ENCODE data around the gene CXCL16. TPM values are rescaled to one million over a fixed set of nuclear protein-coding genes. Genes with fewer than 3 reads are reported as not detected.

The CXCL16 gene
- total RNA-seq, 4 donors from 2014 or later: 13.0 to 72.6 (median 27.0) TPM

- intact Hi-C loops (cut with DNase I; ENCODE audit: low total_unique reads): loop anchor here (10.0 kb wide), 1 partner anchor 46 kb away; the partner anchor contains the start of genes CXCL16, MED11 and ZMYND15
- Histone ChIP-seq H3K27ac (no peak overlapping the region), H3K36me3 (no peaks in the 10 kb centered on the region), H3K4me1 (peaks cover 0 to 5% (median 3%) of the 10 kb centered on the region in 4 donors), H3K27me3 (peaks cover 40% of the 10 kb centered on the region), H3K4me3 (no peak overlapping the region), H3K9me3 (no peaks in the 10 kb centered on the region)
- TF ChIP-seq EP300 (IDR thresholded peaks at IDR 0.05; ENCODE audit: low read depth) (no peak), POLR2A (IDR thresholded peaks at IDR 0.05) (no peak), POLR2AphosphoS5 (IDR thresholded peaks at IDR 0.05) (no peak)
- TF ChIP-seq, protein P1, sequence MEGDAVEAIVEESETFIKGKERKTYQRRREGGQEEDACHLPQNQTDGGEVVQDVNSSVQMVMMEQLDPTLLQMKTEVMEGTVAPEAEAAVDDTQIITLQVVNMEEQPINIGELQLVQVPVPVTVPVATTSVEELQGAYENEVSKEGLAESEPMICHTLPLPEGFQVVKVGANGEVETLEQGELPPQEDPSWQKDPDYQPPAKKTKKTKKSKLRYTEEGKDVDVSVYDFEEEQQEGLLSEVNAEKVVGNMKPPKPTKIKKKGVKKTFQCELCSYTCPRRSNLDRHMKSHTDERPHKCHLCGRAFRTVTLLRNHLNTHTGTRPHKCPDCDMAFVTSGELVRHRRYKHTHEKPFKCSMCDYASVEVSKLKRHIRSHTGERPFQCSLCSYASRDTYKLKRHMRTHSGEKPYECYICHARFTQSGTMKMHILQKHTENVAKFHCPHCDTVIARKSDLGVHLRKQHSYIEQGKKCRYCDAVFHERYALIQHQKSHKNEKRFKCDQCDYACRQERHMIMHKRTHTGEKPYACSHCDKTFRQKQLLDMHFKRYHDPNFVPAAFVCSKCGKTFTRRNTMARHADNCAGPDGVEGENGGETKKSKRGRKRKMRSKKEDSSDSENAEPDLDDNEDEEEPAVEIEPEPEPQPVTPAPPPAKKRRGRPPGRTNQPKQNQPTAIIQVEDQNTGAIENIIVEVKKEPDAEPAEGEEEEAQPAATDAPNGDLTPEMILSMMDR (IDR thresholded peaks at IDR 0.05): no peak
- WGBS, 2 donors (ENCODE audit: low coverage in 1 of 2): 83% methylated on average over 11 of the region's 11 CpGs; no CpG with 5 or more reads in 1 of the 2 donors
- in situ Hi-C loops (cut with MboI; ENCODE audit: low pct_ligation_motif_present in 1 of 4, low pct_unique_long_range_greater_than_20kb in 1 of 4, low sequenced_read_pairs in 3 of 4): loop anchor here (10.0 to 25.0 kb wide), 3 partner anchors 46 to 107 kb away; partner anchors contain the start of genes C17orf107 (in 2 of the 4), CXCL16 (in 1 of the 4), MED11 (in 1 of the 4) and ZMYND15 (in 1 of the 4)
- no peak for DNase-seq
These were observed 40.7 kb upstream of the CXCL16 start for GRCh38 chr17:4780325-4780955.

GRCh38 chr17:4777969-4778760, 38.4 kb upstream of the CXCL16 start:
- H3K36me3 ChIP-seq: no peaks in the 10 kb centered on the region
- 83 to 84% methylated on average over 1 to 9 of the region's 9 CpGs for WGBS, 2 donors (ENCODE audit: low coverage in 1 of 2)
- no peaks in the 10 kb centered on the region for H3K4me1 ChIP-seq
- peaks cover 18% of the 10 kb centered on the region for H3K27me3 ChIP-seq
- intact Hi-C loops (cut with DNase I; ENCODE audit: low total_unique reads) (no loop called here), in situ Hi-C loops (cut with MboI; ENCODE audit: low pct_ligation_motif_present in 1 of 4, low pct_unique_long_range_greater_than_20kb in 1 of 4, low sequenced_read_pairs in 3 of 4) (loop anchor here in 2 of 4 donors (25.0 kb wide), 1 partner anchor 109 kb away; the partner anchor contains the start of gene C17orf107 (in 2 of the 2))
- no peak for DNase-seq
- TF ChIP-seq POLR2A (IDR thresholded peaks at IDR 0.05): no peak
- TF ChIP-seq EP300 (IDR thresholded peaks at IDR 0.05; ENCODE audit: low read depth): no peak
- TF ChIP-seq POLR2AphosphoS5 (IDR thresholded peaks at IDR 0.05): no peak
- TF ChIP-seq, protein P1 (IDR thresholded peaks at IDR 0.05): no peak
- no peak overlapping the region for H3K27ac ChIP-seq
- H3K4me3 ChIP-seq: no peak overlapping the region
- no peaks in the 10 kb centered on the region for H3K9me3 ChIP-seq

- intact Hi-C loops (cut with DNase I; ENCODE audit: low total_unique reads): no loop called here
- peak; percentile 74 for DNase-seq
- H3K4me3 ChIP-seq: peak overlapping the region in 2 of 4 donors; percentile 3 to 24
- peak overlapping the region; percentile 75 to 82 (median 78) for H3K27ac ChIP-seq
- peaks cover 0 to 23% (median 5%) of the 10 kb centered on the region in 4 donors for H3K4me1 ChIP-seq
- 42 to 86% methylated on average over 1 to 10 of the region's 10 CpGs for WGBS, 2 donors (ENCODE audit: low coverage in 1 of 2)
- no peaks in the 10 kb centered on the region for H3K9me3 ChIP-seq
- TF ChIP-seq POLR2AphosphoS5 (IDR thresholded peaks at IDR 0.05): peak in 1 of 3 donors; percentile 37
- TF ChIP-seq EP300 (IDR thresholded peaks at IDR 0.05; ENCODE audit: low read depth): no peak
- in situ Hi-C loops (cut with MboI; ENCODE audit: low pct_ligation_motif_present in 1 of 4, low pct_unique_long_range_greater_than_20kb in 1 of 4, low sequenced_read_pairs in 3 of 4): no loop called here
- no peaks in the 10 kb centered on the region for H3K27me3 ChIP-seq
- H3K36me3 ChIP-seq: no peaks in the 10 kb centered on the region
These were observed 32.5 kb upstream of the CXCL16 start for GRCh38 chr17:4772235-4772613.

DNA sequence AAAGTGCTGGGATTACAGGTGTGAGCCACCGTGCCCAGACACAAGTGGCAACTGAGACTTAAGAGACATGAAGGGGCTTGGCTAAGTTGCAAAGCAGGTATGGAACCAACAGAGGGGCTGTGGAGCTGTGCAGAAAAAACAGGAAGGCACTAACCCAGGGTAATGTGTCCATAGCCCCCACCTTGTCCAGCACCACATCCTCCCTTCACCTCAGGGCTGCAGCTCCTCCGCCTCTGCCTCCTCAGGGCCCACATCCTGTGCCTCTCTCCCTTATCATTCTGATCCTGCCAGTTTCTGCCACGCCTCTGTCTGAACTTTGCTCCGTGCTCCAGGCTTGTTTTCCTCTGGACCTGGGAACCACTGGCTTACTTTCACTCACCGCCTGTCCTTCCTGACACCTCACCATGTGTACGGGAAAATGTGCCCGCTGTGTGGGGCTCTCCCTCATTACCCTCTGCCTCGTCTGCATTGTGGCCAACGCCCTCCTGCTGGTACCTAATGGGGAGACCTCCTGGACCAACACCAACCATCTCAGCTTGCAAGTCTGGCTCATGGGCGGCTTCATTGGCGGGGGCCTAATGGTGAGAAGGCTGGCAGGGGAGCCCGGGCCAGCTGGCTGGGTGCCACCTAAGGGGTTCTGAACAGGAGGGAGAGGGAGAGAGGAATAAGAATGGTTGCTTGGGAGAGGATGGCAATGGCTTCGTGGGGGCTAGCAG, 31.9 kb upstream of the CXCL16 start, which contains the start of gene TM4SF5:
TSS of gene TM4SF5 (plus strand) at position 368 of the 716 bp plus-strand sequence. CDS start at position 405, 37 bp downstream.
- WGBS, 2 donors (ENCODE audit: low coverage in 1 of 2): 20 to 35% methylated on average over 4 to 13 of the region's 13 CpGs
- peaks cover 0 to 23% (median 5%) of the 10 kb centered on the region in 4 donors for H3K4me1 ChIP-seq
- in situ Hi-C loops (cut with MboI; ENCODE audit: low pct_ligation_motif_present in 1 of 4, low pct_unique_long_range_greater_than_20kb in 1 of 4, low sequenced_read_pairs in 3 of 4) (no loop called here), intact Hi-C loops (cut with DNase I; ENCODE audit: low total_unique reads) (no loop called here)
- DNase-seq: peak; percentile 87
- TF ChIP-seq POLR2A (IDR thresholded peaks at IDR 0.05) (peak; percentile 35), POLR2AphosphoS5 (IDR thresholded peaks at IDR 0.05) (peak; percentile 21 to 81 (median 38))
- TF ChIP-seq, protein P1 (IDR thresholded peaks at IDR 0.05): no peak
- peak within 1 kb of the TSS; percentile 75 to 82 (median 78) for H3K27ac ChIP-seq
- no peaks in the 10 kb centered on the region for H3K27me3 ChIP-seq
- no peaks in the 10 kb centered on the region for H3K36me3 ChIP-seq
- peak within 1 kb of the TSS in 2 of 4 donors; percentile 3 to 24 for H3K4me3 ChIP-seq
- no peaks in the 10 kb centered on the region for H3K9me3 ChIP-seq
